K562 (cell line): ENCODE data around the gene BTBD17. TPM values are rescaled to one million over a fixed set of nuclear protein-coding genes. Genes with fewer than 3 reads are reported as not detected.

Experiments used
- ATF1 ChIP-seq, 2 experiments: fragments of 450-650 bp in 1 of 2; IDR thresholded peaks; 2 replicates each; pipeline ENCODE4 v1.6.1; 2016; ENCODE audit warnings: missing compliant biosample characterization in 1 of 2, missing genetic modification characterization in 1 of 2
- ATF4 ChIP-seq: fragments of 450-650 bp; formaldehyde crosslinking; IDR thresholded peaks from 2 replicates; pipeline ENCODE4 v1.4.0; 2022; ENCODE audit warnings: mild to moderate bottlenecking, moderate library complexity
- ETS2 ChIP-seq: IDR thresholded peaks from 2 replicates; pipeline ENCODE4 v1.6.1; 2016; ENCODE audit warnings: borderline replicate concordance, missing genetic modification characterization, mild to moderate bottlenecking, moderate library complexity, missing compliant biosample characterization; ENCODE audit not compliant: poor library complexity, severe bottlenecking
- IRF1 ChIP-seq: sonication (generic); formaldehyde crosslinking; IDR thresholded peaks from 2 replicates; pipeline ENCODE4 v1.8.0; 2022; ENCODE audit warnings: missing genetic modification reagents, mild to moderate bottlenecking, borderline replicate concordance
- NR2C1 ChIP-seq, 2 experiments: fragments of 450-650 bp; IDR thresholded peaks; 2 replicates each; pipeline ENCODE4 v1.6.1; 2017; ENCODE audit warnings: mild to moderate bottlenecking in 2 of 2, antibody characterized with exemption in 1 of 2, inconsistent platforms in 1 of 2, missing compliant biosample characterization in 1 of 2, missing genetic modification characterization in 1 of 2
- NR2C2 ChIP-seq, 2 experiments: fragments of 200-800 bp in 1 of 2; sonication (Bioruptor generic) in 1 of 2; sonication (generic) in 1 of 2; formaldehyde crosslinking in 1 of 2; IDR thresholded peaks; 2 replicates each; pipeline versions ENCODE4 v1.6.1 to v1.8.0; 2016 to 2022; ENCODE audit warnings: mild to moderate bottlenecking in 1 of 2, missing compliant biosample characterization in 1 of 2, missing genetic modification characterization in 1 of 2, missing genetic modification reagents in 1 of 2
- PRMT5 ChIP-seq: sonication (generic); formaldehyde crosslinking; IDR thresholded peaks from 2 replicates; pipeline ENCODE4 v1.5.0; 2020; ENCODE audit warnings: missing genetic modification reagents
- TCF3 ChIP-seq: sonication (generic); formaldehyde crosslinking; IDR thresholded peaks from 2 replicates; pipeline ENCODE4 v1.4.0; 2020; ENCODE audit warnings: mild to moderate bottlenecking, missing genetic modification reagents
- U2AF2 ChIP-seq: fragments of 200-400 bp; formaldehyde crosslinking; optimal IDR thresholded peaks from 2 replicates; pipeline ENCODE3; 2017; ENCODE audit warnings: low read depth, mild to moderate bottlenecking, low read length
- polyA plus RNA-seq, 8 experiments: library from polyadenylated mRNA; depleted of rRNA in 4 of 8; stranded (reverse) in 5 of 8; unstranded in 3 of 8; fragments of >200 nt; fragmentation: Nextera tagmentation in 2 of 8; fragmentation: Illumina TruSeq in 1 of 8; extraction: Ambion mirVana in 2 of 8; extraction: Trizol in 1 of 8; gene quantifications; 2 replicates each; pipeline versions ENCODE4 v1.2.1 to v1.2.3, GENCODE V29; 2011 to 2014; ENCODE audit warnings: inconsistent platforms in 1 of 8, missing spikeins in 1 of 8
- total RNA-seq, 7 experiments: library from RNA; depleted of rRNA in 6 of 7; stranded (reverse); fragments of >200 nt in 6 of 7; fragmentation: Illumina TruSeq in 2 of 7; extraction: Trizol in 2 of 7; gene quantifications; 2 replicates each; pipeline versions ENCODE4 v1.2.1 to v1.2.3, GENCODE V29; 2011 to 2021; ENCODE audit warnings: low replicate concordance in 1 of 7

The BTBD17 gene
- total and polyA plus RNA-seq, 9 of the 15 experiments (the other 6 are each of a cell fraction or from before 2014, with no cell fraction given) = not detected

GRCh38 chr17:74390680-74391653 is 29.3 kb upstream of the BTBD17 start (continued):
- TF ChIP-seq ETS2 (tag) = no peak
- no peak for TF ChIP-seq NR2C2 (CRISPR knock-in tag; IDR thresholded peaks at IDR 0.05)
- peak; percentile 21; the same call in 1 of the 2 replicates for TF ChIP-seq NR2C2 (tag; IDR thresholded peaks at IDR 0.05)
- no peak for TF ChIP-seq NR2C1 (IDR thresholded peaks at IDR 0.05)
- TF ChIP-seq NR2C1 (tag; IDR thresholded peaks at IDR 0.05) = no peak
- no peak for TF ChIP-seq TCF3 (CRISPR knock-in tag)
- TF ChIP-seq U2AF2 = no peak
- TF ChIP-seq IRF1 = no peak
- TF ChIP-seq ATF4 (CRISPR knock-in tag) = 0 out of 2 replicates have a peak, but pooled peaks have one; percentile 14
- no peak for TF ChIP-seq ATF1 (CRISPR knock-in tag; IDR thresholded peaks at IDR 0.05)
- 0 out of 2 replicates have a peak, but pooled peaks have one; percentile 23 for TF ChIP-seq ATF1 (tag; IDR thresholded peaks at IDR 0.05)
- TF ChIP-seq PRMT5 (CRISPR knock-in tag) = no peak
